Measurements from ENCODE around the gene PPP1R7. TPM values are rescaled to one million over a fixed set of nuclear protein-coding genes. Genes with fewer than 3 reads are reported as not detected.
A peak's percentile ranks its signal among the peaks of the same experiment; 100 is the strongest.

Gene PPP1R7
- total RNA-seq, 6 donors from 2014 or later = 38.8 to 76.1 (median 57.7) TPM

GRCh38 chr2:241218131-241219029, 68.1 kb downstream of the PPP1R7 start:
- H3K27ac ChIP-seq = peak overlapping the region; percentile 41 to 80 (median 60)
- peak overlapping the region; percentile 66 to 85 (median 70) for H3K4me3 ChIP-seq
- TF ChIP-seq POLR2AphosphoS5 (IDR thresholded peaks at IDR 0.05) (peak in 1 of 2 donors; percentile 25), EP300 (IDR thresholded peaks at IDR 0.05) (no peak), CTCF (IDR thresholded peaks at IDR 0.05) (peak in 4 of 6 experiments; percentile 5 to 40 (median 22))
- H3K9me3 ChIP-seq = no peaks in the 10 kb centered on the region
- peak; percentile 57 to 89 for DNase-seq
- peaks cover 7 to 13% (median 11%) of the 10 kb centered on the region in 4 donors for H3K4me1 ChIP-seq
- 1 to 2% methylated on average over 37 to 39 of the region's 83 CpGs for WGBS, 2 donors
- ATAC-seq (ENCODE audit: low FRiP score in 2 of 2) = peak in 1 of 2 donors; percentile 47
- no peaks in the 10 kb centered on the region for H3K27me3 ChIP-seq
- H3K36me3 ChIP-seq = no peaks in the 10 kb centered on the region

GRCh38 chr2:241219030-241219382, 68.7 kb downstream of the PPP1R7 start:
- no peak for ATAC-seq (ENCODE audit: low FRiP score in 2 of 2)

GRCh38 chr2:241219856-241220356, 69.6 kb downstream of the PPP1R7 start:
- no peak for DNase-seq

More at GRCh38 chr2:241219030-241219382, 68.7 kb downstream of the PPP1R7 start:
- TF ChIP-seq POLR2AphosphoS5 (IDR thresholded peaks at IDR 0.05) = no peak
- no peak for TF ChIP-seq EP300 (IDR thresholded peaks at IDR 0.05)
- TF ChIP-seq POLR2A (IDR thresholded peaks at IDR 0.05) = no peak
- peaks cover 7 to 13% (median 11%) of the 10 kb centered on the region in 4 donors for H3K4me1 ChIP-seq
- no peaks in the 10 kb centered on the region for H3K27me3 ChIP-seq
- peak overlapping the region in 2 of 4 donors; percentile 69 to 85 for H3K4me3 ChIP-seq
- H3K9me3 ChIP-seq = no peaks in the 10 kb centered on the region
- no peak overlapping the region for H3K27ac ChIP-seq
- DNase-seq = no peak
- H3K36me3 ChIP-seq = no peaks in the 10 kb centered on the region
- 44 to 53% methylated on average over 4 of the region's 4 CpGs for WGBS, 2 donors

GRCh38 chr2:241223211-241224017, 73.1 kb downstream of the PPP1R7 start:
- TF ChIP-seq CTCF (IDR thresholded peaks at IDR 0.05) = no peak
- TF ChIP-seq POLR2AphosphoS5 (IDR thresholded peaks at IDR 0.05) = no peak
- TF ChIP-seq EP300 (IDR thresholded peaks at IDR 0.05) = no peak
- TF ChIP-seq POLR2A (IDR thresholded peaks at IDR 0.05) = no peak
- Histone ChIP-seq H3K4me3 (no peak overlapping the region), H3K27me3 (no peaks in the 10 kb centered on the region), H3K9me3 (no peaks in the 10 kb centered on the region), H3K4me1 (peaks cover 6 to 9% (median 7%) of the 10 kb centered on the region in 4 donors), H3K36me3 (peaks cover 16 to 30% (median 23%) of the 10 kb centered on the region in 4 donors), H3K27ac (no peak overlapping the region)
- 62 to 79% methylated on average over 18 to 23 of the region's 23 CpGs for WGBS, 2 donors
- DNase-seq = no peak
- ATAC-seq (ENCODE audit: low FRiP score in 2 of 2) = peak; percentile 12 to 23

More at GRCh38 chr2:241219856-241220356, 69.6 kb downstream of the PPP1R7 start:
- Histone ChIP-seq H3K36me3 (no peaks in the 10 kb centered on the region), H3K27ac (no peak overlapping the region), H3K4me3 (no peak overlapping the region), H3K4me1 (peaks cover 7 to 13% (median 11%) of the 10 kb centered on the region in 4 donors), H3K9me3 (no peaks in the 10 kb centered on the region), H3K27me3 (no peaks in the 10 kb centered on the region)
- TF ChIP-seq CTCF (IDR thresholded peaks at IDR 0.05) (no peak), EP300 (IDR thresholded peaks at IDR 0.05) (no peak), POLR2AphosphoS5 (IDR thresholded peaks at IDR 0.05) (no peak), POLR2A (IDR thresholded peaks at IDR 0.05) (no peak)
- 89 to 91% methylated on average over 6 of the region's 6 CpGs for WGBS, 2 donors
- no peak for ATAC-seq (ENCODE audit: low FRiP score in 2 of 2)
